ENCODE results near the gene MMP2.

Gene MMP2

GRCh38 chr16:55505333-55506015 is 26.5 kb downstream of the MMP2 start:
- peaks cover 6% of the 10 kb centered on the region for H3K4me1 ChIP-seq (ENCODE audit: insufficient read depth, low read length)
- H3K27me3 ChIP-seq (ENCODE audit: insufficient read depth, low read length): peaks cover 8% of the 10 kb centered on the region; the same call in 1 of the 2 replicates
- no peak overlapping the region for H3K9ac ChIP-seq (ENCODE audit: low read depth, low read length)
- 95% methylated on average over 10 of the region's 10 CpGs for WGBS
- H3K36me3 ChIP-seq (ENCODE audit: insufficient read depth, low read length): peaks cover 41% of the 10 kb centered on the region
- H3K4me3 ChIP-seq (ENCODE audit: low read length): no peak overlapping the region
- no peak overlapping the region for H3K27ac ChIP-seq (ENCODE audit: low read depth, low read length)
- no peaks in the 10 kb centered on the region for H3K9me3 ChIP-seq (ENCODE audit: insufficient read depth, low read depth, low read length)

- no peak overlapping the region for H3K27ac ChIP-seq (ENCODE audit: low read depth, low read length)
- no peak overlapping the region for H3K9ac ChIP-seq (ENCODE audit: low read depth, low read length)
- WGBS: 86% methylated on average over 7 of the region's 7 CpGs
- H3K36me3 ChIP-seq (ENCODE audit: insufficient read depth, low read length): peaks cover 41% of the 10 kb centered on the region
- no peak overlapping the region for H3K4me3 ChIP-seq (ENCODE audit: low read length)
- H3K4me1 ChIP-seq (ENCODE audit: insufficient read depth, low read length): peaks cover 6% of the 10 kb centered on the region
- no peaks in the 10 kb centered on the region for H3K9me3 ChIP-seq (ENCODE audit: insufficient read depth, low read depth, low read length)
- peaks cover 8% of the 10 kb centered on the region; the same call in 1 of the 2 replicates for H3K27me3 ChIP-seq (ENCODE audit: insufficient read depth, low read length)
Measured at GRCh38 chr16:55506083-55506482, 27.1 kb downstream of the MMP2 start.

- Histone ChIP-seq H3K27me3 (ENCODE audit: insufficient read depth, low read length) (peaks cover 8% of the 10 kb centered on the region; the same call in 1 of the 2 replicates), H3K9ac (ENCODE audit: low read depth, low read length) (no peak overlapping the region), H3K27ac (ENCODE audit: low read depth, low read length) (no peak overlapping the region), H3K36me3 (ENCODE audit: insufficient read depth, low read length) (peaks cover 41% of the 10 kb centered on the region), H3K9me3 (ENCODE audit: insufficient read depth, low read depth, low read length) (peaks cover 2% of the 10 kb centered on the region; the same call in 1 of the 2 replicates), H3K4me3 (ENCODE audit: low read length) (no peak overlapping the region), H3K4me1 (ENCODE audit: insufficient read depth, low read length) (peaks cover 6% of the 10 kb centered on the region)
- 79% methylated on average over 4 of the region's 4 CpGs for WGBS
Measured at GRCh38 chr16:55506708-55507107, 27.7 kb downstream of the MMP2 start.

- Histone ChIP-seq H3K9me3 (ENCODE audit: insufficient read depth, low read depth, low read length) (peaks cover 17% of the 10 kb centered on the region), H3K27me3 (ENCODE audit: insufficient read depth, low read length) (peaks cover 8% of the 10 kb centered on the region; the same call in 1 of the 2 replicates), H3K4me3 (ENCODE audit: low read length) (peak overlapping the region; percentile 73; the same call in 1 of the 2 replicates), H3K36me3 (ENCODE audit: insufficient read depth, low read length) (peaks cover 35% of the 10 kb centered on the region), H3K9ac (ENCODE audit: low read depth, low read length) (no peak overlapping the region), H3K4me1 (ENCODE audit: insufficient read depth, low read length) (peaks cover 6% of the 10 kb centered on the region), H3K27ac (ENCODE audit: low read depth, low read length) (no peak overlapping the region)
- 77% methylated on average over 9 of the region's 9 CpGs for WGBS
Measured at GRCh38 chr16:55508271-55508921, 29.4 kb downstream of the MMP2 start.

GRCh38 chr16:55508941-55509931 is 30.2 kb downstream of the MMP2 start, which contains the start of gene LPCAT2:
Gene LPCAT2, plus strand, starts transcription at chr16:55509072. Its CDS starts 110 bp downstream, at chr16:55509182.
- Histone ChIP-seq H3K4me3 (ENCODE audit: low read length) (peak within 1 kb of the TSS; percentile 73), H3K27ac (ENCODE audit: low read depth, low read length) (peak within 1 kb of the TSS; percentile 37; the same call in 1 of the 2 replicates), H3K9me3 (ENCODE audit: insufficient read depth, low read depth, low read length) (peaks cover 17% of the 10 kb centered on the region), H3K36me3 (ENCODE audit: insufficient read depth, low read length) (peaks cover 26% of the 10 kb centered on the region; the same call in 1 of the 2 replicates), H3K4me1 (ENCODE audit: insufficient read depth, low read length) (peaks cover 6% of the 10 kb centered on the region), H3K9ac (ENCODE audit: low read depth, low read length) (peak within 1 kb of the TSS; percentile 60), H3K27me3 (ENCODE audit: insufficient read depth, low read length) (peaks cover 8% of the 10 kb centered on the region; the same call in 1 of the 2 replicates)
- WGBS: 47% methylated on average over 61 of the region's 61 CpGs

- WGBS: 86% methylated on average over 2 of the region's 4 CpGs
- H3K9ac ChIP-seq (ENCODE audit: low read depth, low read length): no peak overlapping the region
- H3K27ac ChIP-seq (ENCODE audit: low read depth, low read length): no peak overlapping the region
Measured at GRCh38 chr16:55510185-55510805, 31.3 kb downstream of the MMP2 start.

GRCh38 chr16:55512941-55513340 is 33.9 kb downstream of the MMP2 start:
- peaks cover 6% of the 10 kb centered on the region for H3K4me1 ChIP-seq (ENCODE audit: insufficient read depth, low read length)
- H3K36me3 ChIP-seq (ENCODE audit: insufficient read depth, low read length): 0 out of 2 replicates have a peak, but pooled peaks cover 8% of the 10 kb centered on the region
- H3K27me3 ChIP-seq (ENCODE audit: insufficient read depth, low read length): peaks cover 8% of the 10 kb centered on the region; the same call in 1 of the 2 replicates
- no peak overlapping the region for H3K4me3 ChIP-seq (ENCODE audit: low read length)
- H3K27ac ChIP-seq (ENCODE audit: low read depth, low read length): no peak overlapping the region
- H3K9me3 ChIP-seq (ENCODE audit: insufficient read depth, low read depth, low read length): peaks cover 22% of the 10 kb centered on the region
- 98% methylated on average over 1 of the region's 1 CpG for WGBS
- no peak overlapping the region for H3K9ac ChIP-seq (ENCODE audit: low read depth, low read length)

More at GRCh38 chr16:55510185-55510805, 31.3 kb downstream of the MMP2 start:
- H3K27me3 ChIP-seq (ENCODE audit: insufficient read depth, low read length): peaks cover 8% of the 10 kb centered on the region; the same call in 1 of the 2 replicates
- peaks cover 6% of the 10 kb centered on the region for H3K4me1 ChIP-seq (ENCODE audit: insufficient read depth, low read length)
- H3K4me3 ChIP-seq (ENCODE audit: low read length): peak overlapping the region; percentile 73
- H3K9me3 ChIP-seq (ENCODE audit: insufficient read depth, low read depth, low read length): peaks cover 21% of the 10 kb centered on the region
- H3K36me3 ChIP-seq (ENCODE audit: insufficient read depth, low read length): peaks cover 22% of the 10 kb centered on the region; the same call in 1 of the 2 replicates

GRCh38 chr16:55513616-55514015 is 34.6 kb downstream of the MMP2 start:
- peaks cover 22% of the 10 kb centered on the region for H3K9me3 ChIP-seq (ENCODE audit: insufficient read depth, low read depth, low read length)
- H3K9ac ChIP-seq (ENCODE audit: low read depth, low read length): no peak overlapping the region
- peaks cover 8% of the 10 kb centered on the region; the same call in 1 of the 2 replicates for H3K27me3 ChIP-seq (ENCODE audit: insufficient read depth, low read length)
- H3K4me3 ChIP-seq (ENCODE audit: low read length): no peak overlapping the region
- H3K36me3 ChIP-seq (ENCODE audit: insufficient read depth, low read length): 0 out of 2 replicates have a peak, but pooled peaks cover 8% of the 10 kb centered on the region
- peaks cover 6% of the 10 kb centered on the region for H3K4me1 ChIP-seq (ENCODE audit: insufficient read depth, low read length)
- H3K27ac ChIP-seq (ENCODE audit: low read depth, low read length): no peak overlapping the region
- 86% methylated on average over 4 of the region's 5 CpGs for WGBS

- H3K27ac ChIP-seq (ENCODE audit: low read depth, low read length): no peak overlapping the region
- H3K4me3 ChIP-seq (ENCODE audit: low read length): no peak overlapping the region
- H3K36me3 ChIP-seq (ENCODE audit: insufficient read depth, low read length): 0 out of 2 replicates have a peak, but pooled peaks cover 8% of the 10 kb centered on the region
- peaks cover 23% of the 10 kb centered on the region for H3K9me3 ChIP-seq (ENCODE audit: insufficient read depth, low read depth, low read length)
- no CpG with 5 or more reads among the region's 1 CpG for WGBS
- H3K9ac ChIP-seq (ENCODE audit: low read depth, low read length): no peak overlapping the region
- H3K4me1 ChIP-seq (ENCODE audit: insufficient read depth, low read length): peaks cover under 1% of the 10 kb centered on the region
- H3K27me3 ChIP-seq (ENCODE audit: insufficient read depth, low read length): peaks cover 4% of the 10 kb centered on the region; the same call in 1 of the 2 replicates
Measured at GRCh38 chr16:55515111-55515510, 36.1 kb downstream of the MMP2 start.

- Histone ChIP-seq H3K9ac (ENCODE audit: low read depth, low read length) (no peak overlapping the region), H3K4me3 (ENCODE audit: low read length) (no peak overlapping the region), H3K4me1 (ENCODE audit: insufficient read depth, low read length) (0 out of 2 replicates have a peak, but pooled peaks cover 5% of the 10 kb centered on the region), H3K27ac (ENCODE audit: low read depth, low read length) (no peak overlapping the region), H3K27me3 (ENCODE audit: insufficient read depth, low read length) (no peaks in the 10 kb centered on the region), H3K36me3 (ENCODE audit: insufficient read depth, low read length) (no peaks in the 10 kb centered on the region; the same call in 1 of the 2 replicates), H3K9me3 (ENCODE audit: insufficient read depth, low read depth, low read length) (peaks cover 22% of the 10 kb centered on the region; the same call in 1 of the 2 replicates)
- WGBS: no CpG with 5 or more reads among the region's 1 CpG
Measured at GRCh38 chr16:55521792-55522191, 42.8 kb downstream of the MMP2 start.

Data from HUES64 (cell line).